Astrocyte of the spinal cord (primary cell): Measurements from ENCODE around the gene SGCA.

ENCODE experiments used
- DNase-seq: peaks from one replicate; pipeline ENCODE4 v3.0.0; 2011; ENCODE audit warnings: low read depth, low spot score
- H3K4me3 ChIP-seq: 2 replicates; pipeline ENCODE4 v1.5.1; 2011; ENCODE audit warnings: low read depth, mild to moderate bottlenecking, low read length, moderate library complexity
- in situ Hi-C: cut with HindIII; loops from 2 replicates; pipeline ENCODE4 v1.10.0; 2017; ENCODE audit warnings: low sequenced_read_pairs
- TF ChIP-seq, protein P1 (sequence below): IDR thresholded peaks from 2 replicates; pipeline ENCODE4 v1.5.1; 2012; ENCODE audit warnings: low read depth, mild to moderate bottlenecking, low read length, inconsistent platforms

Gene SGCA

DNA sequence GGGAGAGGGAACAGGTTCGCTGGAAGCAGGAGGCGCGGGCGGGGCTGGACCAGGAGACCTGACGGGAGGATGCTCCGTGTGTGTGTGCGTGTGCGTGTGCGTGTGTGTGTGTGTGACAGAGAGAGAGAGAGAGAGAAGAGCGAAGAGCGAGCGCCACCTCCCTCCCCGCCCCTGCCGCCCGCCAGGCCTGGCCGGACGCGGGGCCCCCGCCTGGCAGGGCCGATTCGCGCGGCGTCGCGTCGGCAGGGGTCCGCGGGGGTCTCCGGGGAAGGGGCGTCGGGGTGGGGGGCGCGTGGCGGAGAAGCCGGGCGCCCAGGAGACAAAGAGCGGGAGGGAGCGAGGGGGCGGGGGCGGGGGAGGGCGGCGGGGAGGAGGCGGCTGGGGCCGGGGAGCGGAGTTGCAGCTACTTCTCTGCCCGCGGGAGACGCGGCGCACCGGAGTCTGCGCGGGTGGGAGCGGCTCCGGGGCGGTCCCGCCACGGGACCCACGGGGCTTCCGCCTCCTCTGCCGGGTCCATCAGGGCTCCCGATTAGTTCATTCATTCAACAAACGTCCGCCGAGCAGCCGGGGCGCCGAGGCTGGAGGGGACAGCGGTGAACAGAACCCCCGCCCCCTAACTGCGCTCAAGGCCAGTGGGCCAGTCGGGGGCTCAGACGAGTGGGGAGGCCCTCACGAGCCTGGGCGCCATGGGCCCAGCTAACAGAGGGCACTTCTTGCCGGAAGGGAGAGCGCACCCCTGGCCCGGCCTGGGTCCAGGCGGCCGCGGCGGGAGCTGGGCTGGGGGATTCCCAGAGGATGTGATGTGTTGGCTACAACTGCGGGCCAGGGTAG is 35.9 kb upstream of the SGCA start, which contains the start of gene SAMD14:
SAMD14 (minus strand) TSS at position 433 of the 831 bp plus-strand sequence. CDS start 5,201 bp downstream, outside the sequence.
- in situ Hi-C loops = no loop called here
- H3K4me3 ChIP-seq = peak within 1 kb of the TSS; percentile 52
- TF ChIP-seq, protein P1, sequence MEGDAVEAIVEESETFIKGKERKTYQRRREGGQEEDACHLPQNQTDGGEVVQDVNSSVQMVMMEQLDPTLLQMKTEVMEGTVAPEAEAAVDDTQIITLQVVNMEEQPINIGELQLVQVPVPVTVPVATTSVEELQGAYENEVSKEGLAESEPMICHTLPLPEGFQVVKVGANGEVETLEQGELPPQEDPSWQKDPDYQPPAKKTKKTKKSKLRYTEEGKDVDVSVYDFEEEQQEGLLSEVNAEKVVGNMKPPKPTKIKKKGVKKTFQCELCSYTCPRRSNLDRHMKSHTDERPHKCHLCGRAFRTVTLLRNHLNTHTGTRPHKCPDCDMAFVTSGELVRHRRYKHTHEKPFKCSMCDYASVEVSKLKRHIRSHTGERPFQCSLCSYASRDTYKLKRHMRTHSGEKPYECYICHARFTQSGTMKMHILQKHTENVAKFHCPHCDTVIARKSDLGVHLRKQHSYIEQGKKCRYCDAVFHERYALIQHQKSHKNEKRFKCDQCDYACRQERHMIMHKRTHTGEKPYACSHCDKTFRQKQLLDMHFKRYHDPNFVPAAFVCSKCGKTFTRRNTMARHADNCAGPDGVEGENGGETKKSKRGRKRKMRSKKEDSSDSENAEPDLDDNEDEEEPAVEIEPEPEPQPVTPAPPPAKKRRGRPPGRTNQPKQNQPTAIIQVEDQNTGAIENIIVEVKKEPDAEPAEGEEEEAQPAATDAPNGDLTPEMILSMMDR = no peak
- peak; percentile 26 for DNase-seq

DNA sequence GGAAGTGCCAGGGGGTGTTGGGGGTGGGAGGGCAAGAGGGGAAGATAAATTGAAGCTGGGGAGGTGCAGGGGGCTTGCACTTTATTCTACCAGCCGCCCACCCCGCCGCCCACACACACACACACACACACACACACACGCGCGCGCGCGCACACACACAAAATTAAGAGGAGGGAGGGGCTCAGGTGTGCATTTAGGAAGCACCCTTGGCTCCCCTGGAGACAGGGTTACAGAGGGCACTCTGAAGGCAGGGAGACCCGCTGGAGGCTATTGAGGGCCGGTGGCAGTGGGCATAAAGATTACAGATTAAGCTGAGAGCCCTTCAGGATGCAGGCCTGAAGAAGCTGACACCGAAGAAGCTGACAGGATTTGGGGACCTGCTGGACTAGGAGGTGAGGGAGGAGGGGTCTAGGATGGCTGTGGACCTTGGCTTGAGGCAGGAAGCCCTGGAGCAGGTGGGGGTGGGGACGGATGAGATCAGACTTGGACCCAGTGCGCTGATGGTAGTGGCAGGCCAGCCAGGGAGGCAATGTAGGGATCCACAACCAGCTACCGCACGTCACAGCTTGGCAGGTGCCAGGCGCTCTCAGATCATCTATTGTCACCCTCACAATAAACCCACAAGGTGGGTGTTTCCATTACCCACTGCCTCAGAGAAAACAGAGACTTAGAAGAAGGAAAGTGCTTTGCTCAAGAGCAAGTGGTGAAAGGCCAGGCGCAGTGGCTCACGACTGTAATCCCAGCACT is 35.1 kb upstream of the SGCA start:
- TF ChIP-seq, protein P1 = no peak
- peak overlapping the region; percentile 46 for H3K4me3 ChIP-seq
- in situ Hi-C loops = no loop called here
- DNase-seq = no peak

DNA sequence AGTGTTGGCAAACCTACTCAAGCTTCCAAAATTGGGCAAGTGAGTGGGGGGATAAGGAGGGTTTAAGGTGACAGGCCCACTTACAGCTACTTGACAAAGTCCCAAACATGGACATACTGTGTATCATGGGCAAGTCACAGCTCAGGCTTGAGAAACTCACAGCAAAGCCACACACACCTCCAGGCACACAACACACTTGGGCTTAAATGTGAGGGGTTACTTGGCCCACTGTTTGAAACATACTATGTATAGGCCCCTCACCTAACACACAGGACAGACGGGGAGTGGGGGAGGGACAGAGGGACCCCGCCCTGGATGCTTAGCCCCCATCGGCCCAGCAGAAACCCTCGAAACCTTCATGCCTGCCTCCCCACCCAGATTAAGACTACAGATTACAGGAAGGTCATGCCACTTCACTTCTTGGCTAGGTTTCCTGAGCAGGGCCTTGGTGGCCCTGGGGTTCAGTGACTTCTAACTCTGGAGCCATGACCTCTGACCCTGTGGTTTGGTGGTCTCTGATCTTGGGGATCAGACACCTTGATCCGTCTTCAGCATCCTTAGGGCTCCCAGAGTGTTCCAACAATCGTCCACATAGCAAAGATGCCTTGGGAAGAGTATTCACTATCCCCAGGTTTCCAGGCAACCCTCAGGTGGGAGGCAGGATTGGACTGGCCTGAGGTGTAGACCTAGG is 33.6 kb upstream of the SGCA start:
- in situ Hi-C loops = no loop called here
- DNase-seq = no peak
- TF ChIP-seq, protein P1 = no peak
- no peak overlapping the region for H3K4me3 ChIP-seq

DNA sequence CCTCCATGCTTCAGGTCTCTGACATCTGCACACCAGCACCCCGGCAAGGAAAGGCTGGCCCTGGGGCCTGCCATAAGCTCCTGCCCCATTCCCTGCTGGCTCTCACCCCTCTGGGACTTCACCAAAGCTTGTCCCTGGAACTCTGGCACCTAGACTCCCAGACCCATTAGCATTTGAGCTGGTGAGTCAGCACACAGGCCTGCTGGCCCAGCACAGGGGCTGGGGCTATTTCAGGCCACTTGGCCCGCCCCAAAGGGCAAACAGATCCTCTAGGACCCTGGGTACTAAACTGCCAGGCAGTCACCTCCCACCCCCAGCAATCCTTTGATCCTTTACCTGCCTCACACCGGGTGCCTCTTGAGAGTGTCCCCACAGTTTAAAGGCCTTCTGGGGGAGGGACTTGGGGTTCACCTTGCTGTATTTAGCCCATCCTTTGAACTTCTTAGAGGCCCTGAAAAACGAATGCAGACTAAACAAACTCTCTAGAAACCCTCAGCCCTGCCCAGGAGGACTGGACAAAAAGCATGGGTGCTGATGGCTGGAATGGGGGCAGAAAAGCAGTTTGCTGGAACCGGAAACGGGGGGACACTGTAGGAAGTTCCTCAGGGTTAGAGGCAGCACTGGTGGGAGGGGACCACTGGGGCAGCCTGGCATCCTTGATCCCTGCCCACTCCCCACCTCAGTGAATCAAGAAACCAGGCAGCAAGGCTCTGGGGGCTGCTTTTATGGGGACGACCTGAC is 32.6 kb upstream of the SGCA start:
- in situ Hi-C loops = no loop called here
- no peak for DNase-seq
- TF ChIP-seq, protein P1 = no peak
- no peak overlapping the region for H3K4me3 ChIP-seq

DNA sequence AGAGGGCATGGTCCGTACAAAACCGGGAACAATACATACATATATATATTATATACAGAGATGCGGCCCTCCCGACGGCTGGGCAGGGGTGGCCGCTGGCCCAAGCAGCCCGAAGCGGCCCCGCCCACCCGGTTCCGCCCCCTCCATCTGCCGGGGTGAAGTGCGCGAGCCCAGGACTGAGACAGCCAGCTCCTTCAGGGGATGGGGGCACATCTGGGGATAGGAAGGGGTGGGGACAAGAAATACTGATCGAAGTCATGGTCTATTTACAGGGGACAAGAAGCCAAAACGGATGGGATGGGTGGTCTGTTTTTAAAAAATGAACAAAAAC is 32.1 kb upstream of the SGCA start:
- TF ChIP-seq, protein P1 = no peak
- in situ Hi-C loops = no loop called here
- DNase-seq = no peak
- no peak overlapping the region for H3K4me3 ChIP-seq
